WTC11 (cell line): Measurements from ENCODE around the gene SURF6. TPM values are rescaled to one million over a fixed set of nuclear protein-coding genes. Genes with fewer than 3 reads are reported as not detected.

ENCODE experiments used
- ATAC-seq: fragments of 200-7000 bp; cut with Tn5 transposase; 2 replicates; pipeline ENCODE4 v1.10.0; 2021; ENCODE audit warnings: mild to moderate bottlenecking, moderate library complexity
- CTCF ChIA-PET: fragments of 300-600 bp; sonication (Branson Sonifier 250); formaldehyde crosslinking; loops from one replicate; lab custom pipeline; 2021; ENCODE audit warnings: antibody characterized with exemption; lab: Charles Lee
- POLR2A ChIA-PET: fragments of 350-600 bp; sonication (Branson Sonifier 250); formaldehyde crosslinking; loops from one replicate; lab custom pipeline; 2021; ENCODE audit warnings: antibody characterized with exemption; lab: Charles Lee
- DNase-seq: peaks from one replicate; pipeline ENCODE4 v3.0.0; 2021; ENCODE audit warnings: low spot score
- H3K27ac Mint-ChIP-seq: 2 replicates; pipeline ENCODE4 v1.8.0; 2021; ENCODE audit warnings: mixed read lengths
- H3K27me3 Mint-ChIP-seq: 2 replicates; pipeline ENCODE4 v1.8.0; 2021; ENCODE audit warnings: low read depth, mild to moderate bottlenecking, moderate library complexity, mixed read lengths
- H3K36me3 Mint-ChIP-seq: 2 replicates; pipeline ENCODE4 v1.8.0; 2021; ENCODE audit warnings: mixed read lengths
- H3K4me1 Mint-ChIP-seq: 2 replicates; pipeline ENCODE4 v1.8.0; 2022; ENCODE audit warnings: mixed read lengths
- H3K4me3 Mint-ChIP-seq: 2 replicates; pipeline ENCODE4 v1.8.0; 2021; ENCODE audit warnings: mild to moderate bottlenecking, moderate library complexity, mixed read lengths
- H3K9me3 Mint-ChIP-seq: 2 replicates; pipeline ENCODE4 v1.8.0; 2021; ENCODE audit warnings: mixed read lengths
- ELF4 ChIP-seq: sonication (generic); formaldehyde crosslinking; IDR thresholded peaks from 2 replicates; pipeline ENCODE4 v1.8.1; 2022; ENCODE audit warnings: low read depth, mild to moderate bottlenecking, moderate library complexity, missing genetic modification reagents
- EMX1 ChIP-seq: fragments of 250-450 bp; sonication (Bioruptor Pico); IDR thresholded peaks from 2 replicates; pipeline ENCODE4 v1.8.0; 2021; ENCODE audit warnings: mild to moderate bottlenecking
- FOXJ3 ChIP-seq: sonication (generic); formaldehyde crosslinking; IDR thresholded peaks from 2 replicates; pipeline ENCODE4 v1.9.0; 2021; ENCODE audit warnings: missing genetic modification reagents, mild to moderate bottlenecking, borderline replicate concordance
- IRF2 ChIP-seq: sonication (generic); formaldehyde crosslinking; IDR thresholded peaks from 2 replicates; pipeline ENCODE4 v1.8.0; 2022; ENCODE audit warnings: low read depth, missing genetic modification reagents, borderline replicate concordance
- JAZF1 ChIP-seq: fragments of 250-450 bp; sonication (Bioruptor Pico); IDR thresholded peaks from 2 replicates; pipeline ENCODE4 v1.9.0; 2021; ENCODE audit warnings: moderate library complexity, mild to moderate bottlenecking, inconsistent platforms
- MYBL2 ChIP-seq: sonication (generic); formaldehyde crosslinking; IDR thresholded peaks from 2 replicates; pipeline ENCODE4 v1.8.1; 2023; ENCODE audit warnings: mild to moderate bottlenecking, moderate library complexity, missing genetic modification reagents
- NFE2L1 ChIP-seq: sonication (generic); formaldehyde crosslinking; IDR thresholded peaks from 2 replicates; pipeline ENCODE4 v1.8.1; 2023; ENCODE audit warnings: missing genetic modification reagents
- NR1H2 ChIP-seq: sonication (generic); formaldehyde crosslinking; IDR thresholded peaks from 2 replicates; pipeline ENCODE4 v1.9.0; 2021; ENCODE audit warnings: mild to moderate bottlenecking, moderate library complexity, missing genetic modification reagents
- NR3C1 ChIP-seq: sonication (generic); formaldehyde crosslinking; conservative IDR thresholded peaks from 2 replicates; pipeline ENCODE4 v1.8.1; 2023; ENCODE audit warnings: low read depth, mild to moderate bottlenecking, missing genetic modification reagents
- OVOL2 ChIP-seq: fragments of 250-450 bp; sonication (Bioruptor Pico); IDR thresholded peaks from 2 replicates; pipeline ENCODE4 v1.9.0; 2021; ENCODE audit warnings: mild to moderate bottlenecking, borderline replicate concordance
- ZNF121 ChIP-seq: sonication (generic); formaldehyde crosslinking; IDR thresholded peaks from 2 replicates; pipeline ENCODE4 v1.8.0; 2023; ENCODE audit warnings: missing genetic modification reagents
- ZNF671 ChIP-seq: fragments of 250-450 bp; sonication (Bioruptor Pico); IDR thresholded peaks from 2 replicates; pipeline ENCODE4 v1.8.0; 2021; ENCODE audit warnings: mild to moderate bottlenecking
- total RNA-seq: library from RNA; stranded (reverse); gene quantifications from 3 replicates; pipeline ENCODE4 v1.2.3, GENCODE V29; 2021
- TF ChIP-seq, protein P1 (sequence below): sonication (generic); formaldehyde crosslinking; IDR thresholded peaks from 2 replicates; pipeline ENCODE4 v1.8.1; 2023; ENCODE audit warnings: mild to moderate bottlenecking, missing genetic modification reagents, moderate library complexity
- TF ChIP-seq, protein P2 (sequence below): sonication (generic); formaldehyde crosslinking; conservative IDR thresholded peaks from 2 replicates; pipeline ENCODE4 v1.8.1; 2022; ENCODE audit warnings: mild to moderate bottlenecking, missing genetic modification reagents
- TF ChIP-seq, protein P3 (sequence below): fragments of 250-450 bp; sonication (Bioruptor Pico); IDR thresholded peaks from 2 replicates; pipeline ENCODE4 v1.9.0; 2021; ENCODE audit warnings: moderate library complexity, mild to moderate bottlenecking, inconsistent platforms, borderline replicate concordance
- TF ChIP-seq, protein P4 (sequence below): sonication (generic); formaldehyde crosslinking; IDR thresholded peaks from 2 replicates; pipeline ENCODE4 v1.8.0; 2022; ENCODE audit warnings: mild to moderate bottlenecking, missing genetic modification reagents
- TF ChIP-seq, protein P5 (sequence below): sonication (generic); formaldehyde crosslinking; IDR thresholded peaks from 2 replicates; pipeline ENCODE4 v1.8.1; 2023; ENCODE audit warnings: mild to moderate bottlenecking, missing genetic modification reagents
- TF ChIP-seq, protein P6 (sequence below): sonication (generic); formaldehyde crosslinking; IDR thresholded peaks from 2 replicates; pipeline ENCODE4 v1.8.1; 2022; ENCODE audit warnings: low read depth, mild to moderate bottlenecking, moderate library complexity, missing genetic modification reagents, borderline replicate concordance
- TF ChIP-seq, protein P7 (sequence below): sonication (generic); formaldehyde crosslinking; IDR thresholded peaks from 2 replicates; pipeline ENCODE4 v1.8.0; 2023; ENCODE audit warnings: missing genetic modification reagents, mild to moderate bottlenecking, borderline replicate concordance

SURF6 gene
- total RNA-seq, 1 experiment from 2014 or later: 67.2 TPM

DNA sequence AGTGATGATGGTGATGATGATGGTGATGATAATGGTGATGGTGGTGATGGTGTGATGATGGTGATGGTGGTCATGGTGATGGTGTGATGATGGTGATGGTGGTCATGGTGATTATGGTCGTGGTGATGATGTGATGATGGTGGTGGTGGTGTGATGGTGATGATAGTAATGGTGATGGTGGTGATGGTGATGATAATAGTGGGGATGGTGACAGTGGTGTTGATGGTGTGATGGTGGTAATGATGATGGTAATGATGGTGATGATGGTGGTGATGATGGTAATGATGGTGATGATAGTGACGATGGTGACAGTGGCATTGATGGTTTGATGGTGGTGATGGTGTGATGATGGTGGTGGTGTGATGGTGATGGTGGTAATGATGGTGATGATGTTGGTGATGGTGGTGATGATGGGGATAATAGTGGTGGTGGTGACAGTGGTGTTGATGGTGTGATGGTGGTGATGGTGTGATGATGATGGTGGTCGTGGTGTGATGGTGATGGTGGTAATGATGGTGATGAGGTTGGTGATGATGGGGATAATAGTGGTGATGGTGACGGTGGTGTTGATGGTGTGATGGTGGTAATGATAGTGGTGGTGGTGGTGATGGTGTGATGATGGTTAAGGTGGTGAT lies 46.6 kb upstream of the SURF6 start:
- TF ChIP-seq, protein P1, sequence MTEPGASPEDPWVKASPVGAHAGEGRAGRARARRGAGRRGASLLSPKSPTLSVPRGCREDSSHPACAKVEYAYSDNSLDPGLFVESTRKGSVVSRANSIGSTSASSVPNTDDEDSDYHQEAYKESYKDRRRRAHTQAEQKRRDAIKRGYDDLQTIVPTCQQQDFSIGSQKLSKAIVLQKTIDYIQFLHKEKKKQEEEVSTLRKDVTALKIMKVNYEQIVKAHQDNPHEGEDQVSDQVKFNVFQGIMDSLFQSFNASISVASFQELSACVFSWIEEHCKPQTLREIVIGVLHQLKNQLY (CRISPR knock-in tag): no peak
- TF ChIP-seq NR3C1 (CRISPR knock-in tag) (no peak), JAZF1 (CRISPR knock-in tag) (no peak), OVOL2 (CRISPR knock-in tag) (no peak), FOXJ3 (CRISPR knock-in tag) (no peak), NR1H2 (no peak), EMX1 (no peak), ZNF121 (CRISPR knock-in tag) (no peak), IRF2 (no peak), MYBL2 (CRISPR knock-in tag) (no peak), ZNF671 (CRISPR knock-in tag) (no peak), NFE2L1 (CRISPR knock-in tag) (no peak), ELF4 (CRISPR knock-in tag) (no peak)
- TF ChIP-seq, protein P2, sequence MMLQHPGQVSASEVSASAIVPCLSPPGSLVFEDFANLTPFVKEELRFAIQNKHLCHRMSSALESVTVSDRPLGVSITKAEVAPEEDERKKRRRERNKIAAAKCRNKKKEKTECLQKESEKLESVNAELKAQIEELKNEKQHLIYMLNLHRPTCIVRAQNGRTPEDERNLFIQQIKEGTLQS (CRISPR knock-in tag): no peak
- TF ChIP-seq, protein P3, sequence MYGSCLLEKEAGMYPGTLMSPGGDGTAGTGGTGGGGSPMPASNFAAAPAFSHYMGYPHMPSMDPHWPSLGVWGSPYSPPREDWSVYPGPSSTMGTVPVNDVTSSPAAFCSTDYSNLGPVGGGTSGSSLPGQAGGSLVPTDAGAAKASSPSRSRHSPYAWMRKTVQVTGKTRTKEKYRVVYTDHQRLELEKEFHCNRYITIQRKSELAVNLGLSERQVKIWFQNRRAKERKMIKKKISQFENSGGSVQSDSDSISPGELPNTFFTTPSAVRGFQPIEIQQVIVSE: no peak
- TF ChIP-seq, protein P4, sequence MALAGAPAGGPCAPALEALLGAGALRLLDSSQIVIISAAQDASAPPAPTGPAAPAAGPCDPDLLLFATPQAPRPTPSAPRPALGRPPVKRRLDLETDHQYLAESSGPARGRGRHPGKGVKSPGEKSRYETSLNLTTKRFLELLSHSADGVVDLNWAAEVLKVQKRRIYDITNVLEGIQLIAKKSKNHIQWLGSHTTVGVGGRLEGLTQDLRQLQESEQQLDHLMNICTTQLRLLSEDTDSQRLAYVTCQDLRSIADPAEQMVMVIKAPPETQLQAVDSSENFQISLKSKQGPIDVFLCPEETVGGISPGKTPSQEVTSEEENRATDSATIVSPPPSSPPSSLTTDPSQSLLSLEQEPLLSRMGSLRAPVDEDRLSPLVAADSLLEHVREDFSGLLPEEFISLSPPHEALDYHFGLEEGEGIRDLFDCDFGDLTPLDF (CRISPR knock-in tag): no peak
- TF ChIP-seq, protein P5, sequence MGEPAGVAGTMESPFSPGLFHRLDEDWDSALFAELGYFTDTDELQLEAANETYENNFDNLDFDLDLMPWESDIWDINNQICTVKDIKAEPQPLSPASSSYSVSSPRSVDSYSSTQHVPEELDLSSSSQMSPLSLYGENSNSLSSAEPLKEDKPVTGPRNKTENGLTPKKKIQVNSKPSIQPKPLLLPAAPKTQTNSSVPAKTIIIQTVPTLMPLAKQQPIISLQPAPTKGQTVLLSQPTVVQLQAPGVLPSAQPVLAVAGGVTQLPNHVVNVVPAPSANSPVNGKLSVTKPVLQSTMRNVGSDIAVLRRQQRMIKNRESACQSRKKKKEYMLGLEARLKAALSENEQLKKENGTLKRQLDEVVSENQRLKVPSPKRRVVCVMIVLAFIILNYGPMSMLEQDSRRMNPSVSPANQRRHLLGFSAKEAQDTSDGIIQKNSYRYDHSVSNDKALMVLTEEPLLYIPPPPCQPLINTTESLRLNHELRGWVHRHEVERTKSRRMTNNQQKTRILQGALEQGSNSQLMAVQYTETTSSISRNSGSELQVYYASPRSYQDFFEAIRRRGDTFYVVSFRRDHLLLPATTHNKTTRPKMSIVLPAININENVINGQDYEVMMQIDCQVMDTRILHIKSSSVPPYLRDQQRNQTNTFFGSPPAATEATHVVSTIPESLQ: no peak
- TF ChIP-seq, protein P6, sequence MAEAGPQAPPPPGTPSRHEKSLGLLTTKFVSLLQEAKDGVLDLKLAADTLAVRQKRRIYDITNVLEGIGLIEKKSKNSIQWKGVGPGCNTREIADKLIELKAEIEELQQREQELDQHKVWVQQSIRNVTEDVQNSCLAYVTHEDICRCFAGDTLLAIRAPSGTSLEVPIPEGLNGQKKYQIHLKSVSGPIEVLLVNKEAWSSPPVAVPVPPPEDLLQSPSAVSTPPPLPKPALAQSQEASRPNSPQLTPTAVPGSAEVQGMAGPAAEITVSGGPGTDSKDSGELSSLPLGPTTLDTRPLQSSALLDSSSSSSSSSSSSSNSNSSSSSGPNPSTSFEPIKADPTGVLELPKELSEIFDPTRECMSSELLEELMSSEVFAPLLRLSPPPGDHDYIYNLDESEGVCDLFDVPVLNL: no peak
- TF ChIP-seq, protein P7, sequence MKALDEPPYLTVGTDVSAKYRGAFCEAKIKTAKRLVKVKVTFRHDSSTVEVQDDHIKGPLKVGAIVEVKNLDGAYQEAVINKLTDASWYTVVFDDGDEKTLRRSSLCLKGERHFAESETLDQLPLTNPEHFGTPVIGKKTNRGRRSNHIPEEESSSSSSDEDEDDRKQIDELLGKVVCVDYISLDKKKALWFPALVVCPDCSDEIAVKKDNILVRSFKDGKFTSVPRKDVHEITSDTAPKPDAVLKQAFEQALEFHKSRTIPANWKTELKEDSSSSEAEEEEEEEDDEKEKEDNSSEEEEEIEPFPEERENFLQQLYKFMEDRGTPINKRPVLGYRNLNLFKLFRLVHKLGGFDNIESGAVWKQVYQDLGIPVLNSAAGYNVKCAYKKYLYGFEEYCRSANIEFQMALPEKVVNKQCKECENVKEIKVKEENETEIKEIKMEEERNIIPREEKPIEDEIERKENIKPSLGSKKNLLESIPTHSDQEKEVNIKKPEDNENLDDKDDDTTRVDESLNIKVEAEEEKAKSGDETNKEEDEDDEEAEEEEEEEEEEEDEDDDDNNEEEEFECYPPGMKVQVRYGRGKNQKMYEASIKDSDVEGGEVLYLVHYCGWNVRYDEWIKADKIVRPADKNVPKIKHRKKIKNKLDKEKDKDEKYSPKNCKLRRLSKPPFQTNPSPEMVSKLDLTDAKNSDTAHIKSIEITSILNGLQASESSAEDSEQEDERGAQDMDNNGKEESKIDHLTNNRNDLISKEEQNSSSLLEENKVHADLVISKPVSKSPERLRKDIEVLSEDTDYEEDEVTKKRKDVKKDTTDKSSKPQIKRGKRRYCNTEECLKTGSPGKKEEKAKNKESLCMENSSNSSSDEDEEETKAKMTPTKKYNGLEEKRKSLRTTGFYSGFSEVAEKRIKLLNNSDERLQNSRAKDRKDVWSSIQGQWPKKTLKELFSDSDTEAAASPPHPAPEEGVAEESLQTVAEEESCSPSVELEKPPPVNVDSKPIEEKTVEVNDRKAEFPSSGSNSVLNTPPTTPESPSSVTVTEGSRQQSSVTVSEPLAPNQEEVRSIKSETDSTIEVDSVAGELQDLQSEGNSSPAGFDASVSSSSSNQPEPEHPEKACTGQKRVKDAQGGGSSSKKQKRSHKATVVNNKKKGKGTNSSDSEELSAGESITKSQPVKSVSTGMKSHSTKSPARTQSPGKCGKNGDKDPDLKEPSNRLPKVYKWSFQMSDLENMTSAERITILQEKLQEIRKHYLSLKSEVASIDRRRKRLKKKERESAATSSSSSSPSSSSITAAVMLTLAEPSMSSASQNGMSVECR: no peak
- TF ChIP-seq, all 79 proteins: peak for 0
- Mint-ChIP-seq H3K36me3 (no peaks in the 10 kb centered on the region), H3K27ac (no peak overlapping the region), H3K4me1 (peaks cover 4% of the 10 kb centered on the region; the same call in 1 of the 2 replicates), H3K27me3 (peaks cover 19% of the 10 kb centered on the region), H3K9me3 (peaks cover 4% of the 10 kb centered on the region), H3K4me3 (no peak overlapping the region)
- no peak for DNase-seq
- CTCF ChIA-PET: no interaction called here
- POLR2A ChIA-PET: no interaction called here
- ATAC-seq: no peak
